Hepatocyte (in vitro differentiated cells): Measurements from ENCODE around the gene ZNF831. TPM values are rescaled to one million over a fixed set of nuclear protein-coding genes. Genes with fewer than 3 reads are reported as not detected.

Experiments used
- DNase-seq: peaks from one replicate; pipeline ENCODE4 v3.0.0-alpha.2; 2016; ENCODE audit warnings: low spot score
- H2AFZ ChIP-seq: fragments of 200-600 bp; sonication (generic); 2 replicates; pipeline ENCODE4 v1.6.0; 2016; ENCODE audit warnings: antibody characterized with exemption, mild to moderate bottlenecking
- H3K27ac ChIP-seq: fragments of 200-600 bp; sonication (generic); 2 replicates; pipeline ENCODE4 v1.5.1; 2016; ENCODE audit warnings: mild to moderate bottlenecking
- H3K27me3 ChIP-seq: fragments of 200-600 bp; sonication (generic); 2 replicates; pipeline ENCODE4 v1.6.1; 2016
- H3K36me3 ChIP-seq: fragments of 200-600 bp; sonication (generic); replicated peaks from 2 replicates; pipeline ENCODE4 v1.5.1; 2016; ENCODE audit warnings: low read depth; ENCODE audit not compliant: insufficient read depth
- H3K4me1 ChIP-seq: fragments of 200-600 bp; sonication (generic); 2 replicates; pipeline ENCODE4 v1.5.1; 2016; ENCODE audit warnings: mild to moderate bottlenecking, moderate library complexity; ENCODE audit not compliant: insufficient read depth
- H3K4me2 ChIP-seq: fragments of 200-600 bp; sonication (generic); 2 replicates; pipeline ENCODE4 v1.6.0; 2016
- H3K4me3 ChIP-seq: fragments of 200-600 bp; sonication (generic); 2 replicates; pipeline ENCODE4 v1.5.1; 2016; ENCODE audit warnings: mild to moderate bottlenecking
- H3K79me2 ChIP-seq: fragments of 200-600 bp; sonication (generic); 2 replicates; pipeline ENCODE4 v1.6.0; 2017; ENCODE audit warnings: mild to moderate bottlenecking
- H3K9me2 ChIP-seq: fragments of 200-600 bp; sonication (generic); replicated peaks from 2 replicates; pipeline ENCODE4 v1.6.0; 2017; ENCODE audit warnings: mild to moderate bottlenecking; ENCODE audit not compliant: insufficient read depth
- H3K9me3 ChIP-seq: fragments of 200-600 bp; sonication (generic); 2 replicates; pipeline ENCODE4 v1.5.1; 2016; ENCODE audit warnings: low read depth, mild to moderate bottlenecking
- H4K20me1 ChIP-seq: fragments of 200-600 bp; sonication (generic); 2 replicates; pipeline ENCODE4 v1.6.0; 2016; ENCODE audit warnings: mild to moderate bottlenecking; ENCODE audit not compliant: insufficient read depth, poor library complexity, severe bottlenecking
- EZH2 ChIP-seq: fragments of 200-600 bp; sonication (generic); IDR thresholded peaks from 2 replicates; pipeline ENCODE4 v1.6.1; 2016; ENCODE audit warnings: antibody characterized with exemption, mild to moderate bottlenecking, borderline replicate concordance
- EZH2phosphoT487 ChIP-seq: fragments of 200-600 bp; sonication (generic); IDR thresholded peaks from one replicate; pipeline ENCODE4 v1.6.1; 2018; ENCODE audit warnings: antibody characterized with exemption, mild to moderate bottlenecking, low read depth, moderate library complexity; ENCODE audit not compliant: unreplicated experiment, severe bottlenecking
- WGBS: methylation state at CpG from one replicate; pipeline ENCODE4 v1.1.6; 2016; ENCODE audit warnings: low lambda C conversion rate; ENCODE audit errors: missing lambda C conversion rate; 5-methylcytosine and 5-hydroxymethylcytosine counted together
- polyA plus RNA-seq: library from polyadenylated mRNA; unstranded; fragments of >200 nt; fragmentation: Nextera tagmentation; extraction: Ambion mirVana; gene quantifications from 2 replicates; pipeline ENCODE4 v1.2.1, GENCODE V29; 2016
- total RNA-seq: library from RNA; depleted of rRNA; stranded (reverse); fragments of >200 nt; gene quantifications from 2 replicates; pipeline ENCODE4 v1.2.3, GENCODE V29; 2014
- TF ChIP-seq, protein P1 (sequence below): fragments of 200-600 bp; sonication (generic); IDR thresholded peaks from 2 replicates; pipeline ENCODE4 v1.5.1; 2016; ENCODE audit warnings: antibody characterized with exemption, mild to moderate bottlenecking; ENCODE audit not compliant: poor library complexity

The ZNF831 gene
- total and polyA plus RNA-seq, 2 experiments from 2014 or later, result not detected

DNA sequence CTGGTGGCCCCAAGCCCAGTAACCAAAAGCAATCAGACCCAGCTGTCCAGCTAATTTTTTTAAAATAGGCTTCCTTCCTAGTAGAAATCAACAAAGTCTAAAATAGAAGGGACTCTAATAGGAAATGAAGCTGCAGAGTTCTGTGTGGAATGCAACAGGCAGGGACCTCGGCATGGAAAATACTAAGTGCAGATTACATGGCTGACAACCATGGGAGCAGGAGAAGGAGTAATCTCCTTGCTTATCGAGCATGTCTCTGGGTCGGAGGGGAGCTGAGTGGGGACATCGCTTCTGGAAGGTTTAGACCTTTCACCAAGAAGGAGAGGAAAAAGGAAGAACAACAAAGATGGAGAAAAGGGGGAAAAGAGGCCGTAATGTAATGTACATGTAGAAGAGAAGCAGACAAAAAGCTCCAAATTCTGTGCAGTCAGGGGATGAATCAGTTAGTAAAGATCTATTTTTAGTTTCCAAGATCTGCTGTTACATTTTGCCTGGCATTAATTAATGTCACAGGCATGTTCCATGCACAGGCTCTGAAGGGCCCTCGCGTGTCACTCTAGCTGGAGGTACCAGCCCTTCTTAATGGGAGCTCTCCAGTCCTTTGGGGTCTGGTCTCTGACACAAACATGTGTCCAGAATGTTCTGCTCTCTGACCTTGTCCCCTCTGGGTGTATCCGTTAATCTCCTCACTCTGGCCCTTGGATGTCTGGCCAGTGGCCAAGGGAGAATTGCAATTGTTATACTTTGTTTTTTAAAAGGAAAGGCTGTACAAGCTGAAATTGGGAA lies 16.6 kb upstream of the ZNF831 start:
- Histone ChIP-seq H3K79me2 (no peaks in the 10 kb centered on the region), H3K36me3 (no peaks in the 10 kb centered on the region), H4K20me1 (no peaks in the 10 kb centered on the region), H3K9me3 (no peaks in the 10 kb centered on the region), H3K4me1 (peaks cover 10% of the 10 kb centered on the region), H3K27me3 (no peaks in the 10 kb centered on the region), H3K27ac (peak overlapping the region; percentile 27), H3K4me2 (no peak overlapping the region), H2AFZ (no peak overlapping the region), H3K9me2 (no peaks in the 10 kb centered on the region), H3K4me3 (no peak overlapping the region)
- WGBS, result 68% methylated on average over 8 of the region's 8 CpGs
- TF ChIP-seq EZH2phosphoT487 (no peak), EZH2 (no peak)
- TF ChIP-seq, protein P1, sequence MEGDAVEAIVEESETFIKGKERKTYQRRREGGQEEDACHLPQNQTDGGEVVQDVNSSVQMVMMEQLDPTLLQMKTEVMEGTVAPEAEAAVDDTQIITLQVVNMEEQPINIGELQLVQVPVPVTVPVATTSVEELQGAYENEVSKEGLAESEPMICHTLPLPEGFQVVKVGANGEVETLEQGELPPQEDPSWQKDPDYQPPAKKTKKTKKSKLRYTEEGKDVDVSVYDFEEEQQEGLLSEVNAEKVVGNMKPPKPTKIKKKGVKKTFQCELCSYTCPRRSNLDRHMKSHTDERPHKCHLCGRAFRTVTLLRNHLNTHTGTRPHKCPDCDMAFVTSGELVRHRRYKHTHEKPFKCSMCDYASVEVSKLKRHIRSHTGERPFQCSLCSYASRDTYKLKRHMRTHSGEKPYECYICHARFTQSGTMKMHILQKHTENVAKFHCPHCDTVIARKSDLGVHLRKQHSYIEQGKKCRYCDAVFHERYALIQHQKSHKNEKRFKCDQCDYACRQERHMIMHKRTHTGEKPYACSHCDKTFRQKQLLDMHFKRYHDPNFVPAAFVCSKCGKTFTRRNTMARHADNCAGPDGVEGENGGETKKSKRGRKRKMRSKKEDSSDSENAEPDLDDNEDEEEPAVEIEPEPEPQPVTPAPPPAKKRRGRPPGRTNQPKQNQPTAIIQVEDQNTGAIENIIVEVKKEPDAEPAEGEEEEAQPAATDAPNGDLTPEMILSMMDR, result no peak
- DNase-seq, result no peak

DNA sequence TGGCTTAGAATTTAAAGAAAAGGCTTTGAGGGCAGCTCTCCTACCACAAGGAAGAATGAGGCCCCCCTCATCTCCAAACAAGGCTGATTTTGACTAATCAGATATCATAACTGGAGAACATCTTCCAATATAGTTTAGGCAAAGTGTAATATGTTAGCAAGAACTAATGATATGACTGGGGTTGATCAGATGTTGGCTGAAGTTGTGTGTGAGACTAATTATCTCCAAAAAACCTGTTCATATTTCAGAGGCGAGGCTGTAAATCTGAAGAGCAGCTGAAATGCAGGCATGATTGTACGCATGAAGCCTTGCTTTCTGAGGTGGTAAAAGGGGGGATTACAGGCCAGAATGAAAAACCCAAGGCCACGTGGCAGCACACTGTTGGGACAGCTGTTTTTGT lies 16.0 kb upstream of the ZNF831 start:
- Histone ChIP-seq H3K9me3 (no peaks in the 10 kb centered on the region), H3K4me1 (peaks cover 10% of the 10 kb centered on the region), H3K4me3 (no peak overlapping the region), H3K27me3 (no peaks in the 10 kb centered on the region), H2AFZ (no peak overlapping the region), H4K20me1 (no peaks in the 10 kb centered on the region), H3K4me2 (no peak overlapping the region), H3K27ac (peak overlapping the region; percentile 27), H3K9me2 (no peaks in the 10 kb centered on the region), H3K79me2 (no peaks in the 10 kb centered on the region), H3K36me3 (no peaks in the 10 kb centered on the region)
- DNase-seq, result no peak
- WGBS, result 88% methylated on average over 3 of the region's 3 CpGs
- TF ChIP-seq EZH2 (no peak), EZH2phosphoT487 (no peak)
- TF ChIP-seq, protein P1, result no peak

DNA sequence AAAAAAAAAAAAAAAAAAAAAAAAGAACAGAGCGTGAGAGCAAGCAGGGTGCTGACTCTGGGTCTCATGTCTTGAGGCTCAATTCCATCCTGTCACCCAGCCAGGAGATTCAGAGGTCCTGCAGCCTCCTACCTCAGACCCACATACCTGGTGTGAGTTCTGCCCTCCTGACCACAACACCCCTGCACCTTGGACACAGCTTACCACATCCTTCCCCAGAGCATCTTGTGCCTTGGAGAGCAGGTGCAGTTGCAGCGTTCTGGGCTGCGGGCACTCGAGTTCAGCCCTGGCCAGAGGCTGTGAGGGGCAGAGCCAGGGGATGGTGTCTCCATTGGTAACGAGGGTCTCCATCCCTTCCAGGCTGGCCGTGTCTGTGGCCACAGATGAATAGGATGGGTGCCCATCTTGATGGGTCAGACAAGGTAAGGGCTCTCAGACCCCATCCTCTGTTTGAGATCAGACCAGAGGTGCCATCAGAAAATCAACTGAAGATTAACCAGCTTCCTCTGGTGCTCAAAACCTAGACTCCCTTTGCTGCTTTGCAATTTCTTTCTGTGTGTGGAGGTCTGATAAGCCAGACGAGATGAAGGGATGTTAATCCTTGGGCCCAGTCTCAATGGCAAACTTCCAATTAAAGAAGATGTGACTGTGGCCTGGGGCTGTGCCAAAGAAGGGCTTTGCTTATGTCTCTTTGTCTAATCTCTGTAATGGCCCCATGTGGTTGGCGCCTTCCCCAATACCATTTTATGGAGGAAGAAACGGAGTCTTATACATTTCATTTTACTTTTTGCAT lies 14.7 kb upstream of the ZNF831 start:
- no peak for DNase-seq
- peaks cover 10% of the 10 kb centered on the region for H3K4me1 ChIP-seq
- no peaks in the 10 kb centered on the region for H3K9me2 ChIP-seq
- 86% methylated on average over 9 of the region's 9 CpGs for WGBS
- TF ChIP-seq EZH2phosphoT487, result no peak
- TF ChIP-seq EZH2, result no peak
- TF ChIP-seq, protein P1, result no peak
- H2AFZ ChIP-seq, result no peak overlapping the region
- no peak overlapping the region for H3K4me2 ChIP-seq
- no peaks in the 10 kb centered on the region for H3K9me3 ChIP-seq
- no peak overlapping the region for H3K27ac ChIP-seq
- no peaks in the 10 kb centered on the region for H3K79me2 ChIP-seq
- no peak overlapping the region for H3K4me3 ChIP-seq
- H4K20me1 ChIP-seq, result no peaks in the 10 kb centered on the region
- H3K27me3 ChIP-seq, result no peaks in the 10 kb centered on the region
- H3K36me3 ChIP-seq, result no peaks in the 10 kb centered on the region
